Vagina (tissue), 2 donors: ENCODE results near the gene SMARCD2.

ENCODE experiments used
- CTCF ChIP-seq, 3 experiments: fragments of 450-650 bp in 2 of 3; fragments of 200-600 bp in 1 of 3; sonication (generic) in 1 of 3; IDR thresholded peaks; one replicate each; pipeline ENCODE4 v1.5.1; 2017 to 2019; ENCODE audit warnings: antibody characterized with exemption in 3 of 3, mild to moderate bottlenecking in 2 of 3, moderate library complexity in 2 of 3
- POLR2A ChIP-seq, 2 donors: fragments of 450-650 bp; IDR thresholded peaks; one replicate each; pipeline ENCODE4 v1.6.1; 2017; ENCODE audit warnings: antibody characterized with exemption in 2 of 2, mild to moderate bottlenecking in 2 of 2, moderate library complexity in 2 of 2

- no peak for TF ChIP-seq CTCF (IDR thresholded peaks at IDR 0.05)
- TF ChIP-seq POLR2A (IDR thresholded peaks at IDR 0.05), result no peak
Observed at GRCh38 chr17:63783522-63783921, 59.0 kb downstream of the SMARCD2 start.
